Measurements from ENCODE around the gene CNNM1.

The CNNM1 gene

DNA sequence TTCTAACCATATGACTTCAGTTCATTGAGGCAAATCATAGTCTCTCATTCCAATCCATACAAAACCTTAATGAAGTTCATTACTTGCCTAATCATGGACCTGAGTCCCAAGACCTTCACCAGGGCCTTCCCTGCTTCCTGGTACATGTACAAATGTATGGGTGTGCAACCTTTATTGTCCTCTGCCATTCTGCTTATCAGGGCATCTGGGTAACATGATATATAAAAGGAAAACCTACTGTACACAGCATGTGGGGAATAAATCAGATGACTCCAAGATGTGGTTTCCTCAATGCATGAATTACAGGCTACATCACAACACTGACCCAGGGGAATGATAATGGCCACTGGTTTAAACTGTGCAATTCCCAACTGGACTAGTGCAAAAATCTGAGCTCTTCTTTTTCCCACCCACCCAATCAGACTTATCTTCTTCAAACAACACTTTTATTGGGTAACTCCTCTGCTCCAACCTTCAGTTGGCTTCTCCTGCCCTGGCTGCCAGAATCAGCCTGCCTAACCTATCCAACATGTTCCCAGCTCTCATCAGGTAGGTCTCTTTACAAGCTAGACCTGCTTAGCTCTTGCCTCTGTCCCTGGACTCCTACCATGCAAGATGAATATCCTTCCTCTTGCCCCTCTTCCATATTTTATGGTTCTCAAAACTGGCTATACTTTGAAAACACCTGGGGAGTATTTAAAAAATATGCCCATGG, 89.9 kb downstream of the CNNM1 start:
- DNase-seq (ENCODE audit: low read depth in 2 of 2): no peak

- DNase-seq (ENCODE audit: low read depth in 2 of 2): no peak
Observed at GRCh38 chr10:99419688-99420087, 90.5 kb downstream of the CNNM1 start.

- no peak for DNase-seq (ENCODE audit: low read depth in 2 of 2)
Observed at GRCh38 chr10:99421233-99421739, 92.1 kb downstream of the CNNM1 start.

DNA sequence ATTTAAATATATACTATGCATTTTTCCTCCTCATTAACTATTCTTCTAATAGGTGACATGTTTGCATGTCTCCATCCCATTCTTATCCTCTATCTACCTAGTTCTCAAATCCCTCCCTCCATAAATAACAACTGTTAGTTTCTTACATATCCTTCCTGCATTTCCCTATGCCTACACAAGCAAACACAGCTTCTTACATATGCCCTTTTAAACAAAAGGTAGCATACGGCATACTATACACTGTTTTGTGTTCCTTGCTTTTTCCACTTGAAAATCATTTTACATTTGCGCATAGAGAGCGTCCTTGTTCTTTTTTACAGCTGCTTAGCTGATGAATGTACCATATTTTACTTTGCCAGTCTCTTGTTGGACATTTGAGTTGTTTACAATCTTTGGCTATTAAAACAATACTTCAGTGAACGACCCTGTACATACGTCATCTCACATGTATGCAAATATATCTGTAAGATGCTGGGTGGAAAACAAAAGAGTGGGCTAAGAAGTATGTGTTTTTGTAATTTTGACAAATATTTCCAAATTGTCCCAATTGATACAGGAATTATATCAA, 93.5 kb downstream of the CNNM1 start:
- DNase-seq (ENCODE audit: low read depth in 2 of 2): no peak

DNA sequence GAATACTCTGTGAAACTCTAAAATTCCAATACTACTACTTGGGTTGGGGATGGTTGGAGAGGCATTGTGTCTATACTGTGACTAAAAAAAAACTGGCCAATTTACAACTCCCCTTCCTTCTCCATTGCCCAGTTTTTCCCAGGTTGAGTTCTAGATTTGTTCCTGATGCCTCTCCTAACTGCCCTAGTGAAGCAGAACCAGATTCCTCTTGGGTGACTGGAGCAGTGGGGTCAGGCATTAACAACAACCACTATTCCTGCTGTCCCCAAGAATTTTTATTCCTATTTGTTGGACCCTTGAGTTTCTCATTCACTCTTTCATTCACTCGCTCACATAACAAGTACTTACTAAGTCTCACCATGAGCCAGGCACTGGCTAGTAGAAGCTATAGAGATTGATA, 95.5 kb downstream of the CNNM1 start:
- DNase-seq (ENCODE audit: low read depth in 2 of 2): no peak

GRCh38 chr10:99425204-99425603, 96.0 kb downstream of the CNNM1 start:
- DNase-seq (ENCODE audit: low read depth in 2 of 2): no peak

DNA sequence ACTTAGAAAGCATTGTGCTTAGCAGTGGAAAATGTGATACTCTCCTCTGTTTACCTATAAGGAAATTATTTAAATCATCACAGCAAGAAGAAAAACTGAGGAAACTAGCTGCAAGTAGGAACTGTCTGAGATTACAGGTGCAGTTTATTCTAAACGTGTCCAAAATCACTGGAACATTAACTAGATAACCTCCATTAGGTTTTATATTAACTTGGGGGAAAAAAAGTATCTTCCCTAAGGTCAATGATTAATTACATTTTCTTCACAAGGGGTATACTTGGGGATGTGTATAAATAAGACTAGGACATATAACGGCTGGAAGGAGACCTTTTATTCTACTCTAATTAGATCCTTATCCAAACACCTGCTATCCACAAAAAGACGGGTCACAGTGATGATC, 97.5 kb downstream of the CNNM1 start:
- DNase-seq (ENCODE audit: low read depth in 2 of 2): no peak

- DNase-seq (ENCODE audit: low read depth in 2 of 2): no peak
Observed at GRCh38 chr10:99427566-99428190, 98.5 kb downstream of the CNNM1 start.

- no peak for DNase-seq (ENCODE audit: low read depth in 2 of 2)
Observed at GRCh38 chr10:99429517-99430095, 100.5 kb downstream of the CNNM1 start.

DNA sequence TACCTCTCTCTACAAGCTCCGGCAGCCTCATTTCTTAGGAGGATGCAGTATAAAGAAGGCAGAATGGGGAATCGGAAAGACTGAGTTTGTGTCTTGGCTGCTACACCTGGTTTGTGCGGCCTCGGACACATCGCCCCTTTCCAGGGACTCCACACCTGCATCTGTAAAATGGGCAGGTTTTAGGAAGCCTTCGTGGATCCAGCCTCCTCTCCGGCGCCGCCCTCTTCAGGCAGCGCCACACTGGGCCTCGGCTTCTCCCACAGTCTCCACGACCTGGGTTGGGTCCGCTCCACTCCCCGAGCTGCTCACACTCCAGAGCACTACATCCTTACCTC, 100.9 kb downstream of the CNNM1 start:
- DNase-seq (ENCODE audit: low read depth in 2 of 2): no peak

DNA sequence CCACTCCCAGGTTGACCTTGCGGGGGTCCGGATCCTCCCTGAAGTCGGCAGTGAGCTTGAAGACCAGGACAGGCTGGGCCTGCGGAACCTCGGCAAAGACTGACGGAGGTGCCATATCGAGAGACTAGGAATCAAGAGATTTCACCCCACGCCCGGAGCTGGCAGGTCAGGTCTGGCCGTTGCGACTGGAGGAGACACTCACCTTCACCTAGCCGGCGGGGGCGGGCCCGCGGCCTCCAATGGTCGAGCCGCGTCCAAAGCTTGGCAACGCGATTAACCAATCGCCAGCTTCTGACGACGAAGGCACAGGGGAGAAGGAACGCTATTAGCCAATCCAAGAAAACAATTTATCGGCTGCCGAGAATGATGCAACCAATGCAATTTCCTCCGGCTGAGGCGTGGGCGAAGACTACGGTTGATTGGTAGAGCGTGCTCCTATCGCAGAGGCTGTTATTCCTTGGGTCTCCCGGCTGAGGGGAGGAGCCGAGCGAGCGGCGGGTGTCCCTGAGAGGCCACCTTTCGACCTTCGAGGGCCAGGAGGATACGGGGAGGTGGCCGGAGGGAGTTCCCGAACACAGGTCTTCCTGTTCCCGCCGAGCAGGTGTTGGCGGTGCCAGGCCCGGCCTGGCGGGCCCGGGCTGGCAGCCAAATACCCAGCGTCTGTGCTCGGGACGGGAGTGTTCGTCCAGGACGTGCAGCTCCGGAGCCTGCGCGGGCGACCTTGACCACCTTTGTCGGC, 101.5 kb downstream of the CNNM1 start, which contains the start of gene GOT1:
TSS of gene GOT1 (minus strand) at position 174 of the 739 bp plus-strand sequence. CDS start at position 115, 59 bp downstream.
- DNase-seq (ENCODE audit: low read depth in 2 of 2): peak; percentile 90 to 97

DNA sequence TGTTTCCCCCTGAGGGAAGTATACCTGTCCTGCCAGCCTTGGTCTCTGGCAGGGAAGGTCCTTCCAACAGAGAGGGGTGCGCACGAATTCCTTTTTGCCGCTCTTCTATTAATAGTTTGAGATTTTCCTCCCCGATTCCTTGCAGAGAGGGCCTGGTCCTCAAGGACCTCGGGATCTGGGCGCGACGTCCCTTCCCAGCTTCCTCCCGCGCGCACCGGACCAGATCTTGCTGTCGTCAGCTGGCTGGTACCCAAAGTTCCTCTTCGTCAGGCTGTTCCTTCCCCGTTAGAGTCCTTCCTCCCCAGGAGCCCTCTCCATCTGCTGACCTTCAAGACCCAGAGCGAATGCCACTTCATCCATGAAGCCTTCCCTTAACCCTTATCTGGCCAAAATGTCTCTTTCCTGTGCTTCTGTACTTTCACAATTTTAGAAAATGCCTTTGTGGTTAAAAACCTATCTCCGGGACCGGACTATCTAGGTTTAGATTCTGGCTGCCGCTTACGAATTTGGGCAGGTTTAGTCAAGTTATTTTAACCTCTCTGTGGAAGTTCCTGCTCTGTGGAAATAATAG, 102.1 kb downstream of the CNNM1 start:
- peak in 1 of 2 donors; percentile 6 for DNase-seq (ENCODE audit: low read depth in 2 of 2)

DNA sequence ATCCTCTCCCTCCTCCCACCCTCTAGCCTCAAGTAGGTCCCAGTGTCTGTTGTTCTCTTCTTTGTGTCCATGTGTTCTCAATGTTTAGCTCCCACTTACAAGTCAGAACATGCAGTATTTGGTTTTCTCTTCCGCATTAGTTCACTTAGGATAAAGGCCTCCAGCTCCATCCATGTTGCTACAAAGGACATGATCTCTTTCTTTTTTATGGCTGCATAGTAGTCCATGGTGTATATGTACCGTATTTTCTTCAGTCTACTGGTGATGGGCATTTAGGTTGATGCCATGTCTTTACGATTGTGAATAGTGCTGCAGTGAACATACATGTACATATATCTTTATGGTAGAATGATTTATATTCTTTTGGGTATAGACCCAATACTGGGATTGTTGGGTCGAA, 102.9 kb downstream of the CNNM1 start:
- no peak for DNase-seq (ENCODE audit: low read depth in 2 of 2)

GRCh38 chr10:99432881-99433280, 103.7 kb downstream of the CNNM1 start:
- DNase-seq (ENCODE audit: low read depth in 2 of 2): no peak

DNA sequence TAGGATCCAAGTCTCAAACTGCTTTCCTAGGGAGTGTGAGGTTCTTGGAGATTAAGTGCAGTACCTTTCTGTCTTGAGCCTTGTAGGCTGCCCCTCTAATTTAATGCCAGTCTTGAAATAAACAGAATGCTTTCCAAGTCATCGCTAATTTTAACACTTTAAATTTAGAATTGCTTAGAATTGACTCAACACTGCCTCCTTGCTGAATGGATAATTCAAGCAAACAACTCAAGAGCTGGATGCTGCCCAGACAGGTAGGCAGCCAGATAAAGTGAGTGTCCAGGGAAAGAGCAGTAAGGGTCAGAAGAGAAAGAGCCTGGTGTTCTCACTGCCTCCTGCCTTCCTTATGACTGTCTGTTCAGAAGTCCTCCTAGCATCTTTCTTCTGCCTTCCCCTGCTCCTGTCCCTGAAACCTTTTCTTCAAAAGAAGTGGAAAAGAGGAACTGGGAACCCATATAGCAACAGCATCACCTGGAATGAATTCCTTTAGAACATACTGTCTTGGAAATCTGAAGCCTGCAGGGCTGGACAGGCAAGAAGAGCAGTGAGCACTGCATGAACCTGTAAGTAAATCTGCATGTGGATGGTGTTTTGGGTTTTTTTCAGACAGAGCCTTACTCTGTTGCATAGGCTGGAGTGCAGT, 104.3 kb downstream of the CNNM1 start:
- no peak for DNase-seq (ENCODE audit: low read depth in 2 of 2)

- DNase-seq (ENCODE audit: low read depth in 2 of 2): no peak
Observed at GRCh38 chr10:99435986-99436638, 107.0 kb downstream of the CNNM1 start.

GRCh38 chr10:99438890-99439289, 109.7 kb downstream of the CNNM1 start:
- DNase-seq (ENCODE audit: low read depth in 2 of 2): no peak

DNA sequence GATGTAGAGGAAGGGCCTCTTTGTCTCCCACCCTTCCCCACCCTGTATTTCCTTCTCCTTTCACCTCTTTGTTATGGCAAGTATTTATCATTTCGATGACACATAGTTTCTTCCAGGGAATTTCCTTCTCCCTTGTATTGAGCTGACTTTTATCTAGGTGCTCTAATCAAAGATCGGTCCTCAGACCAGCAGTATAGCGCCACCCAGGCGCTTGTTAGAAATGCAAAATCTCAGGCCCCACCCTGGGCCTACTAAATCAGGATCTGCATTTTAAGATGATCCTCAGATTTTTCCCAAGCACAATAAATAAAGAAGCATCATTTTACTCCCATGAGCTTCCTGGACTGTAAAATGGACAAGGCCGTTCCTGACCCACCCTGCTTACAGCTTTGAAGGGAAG, 113.2 kb downstream of the CNNM1 start:
- DNase-seq (ENCODE audit: low read depth in 2 of 2): no peak

- DNase-seq (ENCODE audit: low read depth in 2 of 2): no peak
Observed at GRCh38 chr10:99443500-99443899, 114.3 kb downstream of the CNNM1 start.
